Choroid plexus epithelial cell (primary cell): ENCODE results near the gene LRRC8D.

Experiments used
- DNase-seq: peaks from one replicate; pipeline ENCODE4 v3.0.0-alpha.2; 2010; ENCODE audit warnings: low read depth
- H3K4me3 ChIP-seq: 2 replicates; pipeline ENCODE4 v1.5.1; 2011; ENCODE audit warnings: low read depth, mild to moderate bottlenecking, control low read depth, low read length, moderate library complexity
- TF ChIP-seq, protein P1 (sequence below): conservative IDR thresholded peaks from 2 replicates; pipeline ENCODE4 v1.5.1; 2011; ENCODE audit warnings: low read depth, mild to moderate bottlenecking, control low read depth, inconsistent platforms, low read length, moderate library complexity

Gene LRRC8D

DNA sequence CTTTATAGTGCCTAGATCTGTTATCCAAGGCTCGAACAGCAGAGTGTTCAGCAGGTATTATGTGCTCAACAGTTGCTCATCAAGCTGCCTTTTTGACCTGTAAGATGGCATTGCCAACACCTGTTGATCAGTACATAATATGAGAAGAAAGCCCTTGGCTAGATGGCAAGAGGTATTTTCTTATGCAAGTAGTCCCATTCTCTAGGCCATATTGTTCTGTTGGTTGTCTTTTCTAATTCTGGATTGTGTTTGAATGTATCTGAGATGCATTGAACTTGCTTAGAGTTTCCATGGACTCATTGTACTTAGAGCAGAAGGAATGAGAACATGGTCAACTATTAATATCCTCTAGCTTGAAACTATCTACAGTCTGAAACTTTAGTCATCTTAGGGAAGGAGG lies 57.4 kb downstream of the LRRC8D start:
- TF ChIP-seq, protein P1, sequence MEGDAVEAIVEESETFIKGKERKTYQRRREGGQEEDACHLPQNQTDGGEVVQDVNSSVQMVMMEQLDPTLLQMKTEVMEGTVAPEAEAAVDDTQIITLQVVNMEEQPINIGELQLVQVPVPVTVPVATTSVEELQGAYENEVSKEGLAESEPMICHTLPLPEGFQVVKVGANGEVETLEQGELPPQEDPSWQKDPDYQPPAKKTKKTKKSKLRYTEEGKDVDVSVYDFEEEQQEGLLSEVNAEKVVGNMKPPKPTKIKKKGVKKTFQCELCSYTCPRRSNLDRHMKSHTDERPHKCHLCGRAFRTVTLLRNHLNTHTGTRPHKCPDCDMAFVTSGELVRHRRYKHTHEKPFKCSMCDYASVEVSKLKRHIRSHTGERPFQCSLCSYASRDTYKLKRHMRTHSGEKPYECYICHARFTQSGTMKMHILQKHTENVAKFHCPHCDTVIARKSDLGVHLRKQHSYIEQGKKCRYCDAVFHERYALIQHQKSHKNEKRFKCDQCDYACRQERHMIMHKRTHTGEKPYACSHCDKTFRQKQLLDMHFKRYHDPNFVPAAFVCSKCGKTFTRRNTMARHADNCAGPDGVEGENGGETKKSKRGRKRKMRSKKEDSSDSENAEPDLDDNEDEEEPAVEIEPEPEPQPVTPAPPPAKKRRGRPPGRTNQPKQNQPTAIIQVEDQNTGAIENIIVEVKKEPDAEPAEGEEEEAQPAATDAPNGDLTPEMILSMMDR: no peak

DNA sequence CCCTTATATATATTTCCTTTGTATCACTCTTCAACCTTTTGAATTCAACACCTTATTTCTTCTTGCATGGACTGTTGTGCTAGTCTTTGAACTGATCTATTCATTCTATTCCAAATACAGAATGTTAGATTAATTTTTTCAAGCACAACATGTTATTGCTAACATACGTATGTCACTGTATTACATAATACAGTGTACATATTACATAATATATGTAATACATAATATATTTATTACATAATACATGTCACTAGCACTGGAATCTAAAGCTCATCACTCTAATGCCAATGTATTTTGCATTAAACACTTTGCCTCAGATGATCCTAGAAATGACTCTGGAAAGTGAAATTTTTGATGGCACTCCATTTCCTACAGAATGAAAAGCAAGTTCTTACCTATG lies 59.8 kb downstream of the LRRC8D start:
- H3K4me3 ChIP-seq: no peak overlapping the region
- no peak for DNase-seq
- TF ChIP-seq, protein P1: no peak

More for the DNA sequence above, 57.4 kb downstream of the LRRC8D start:
- no peak for DNase-seq
- H3K4me3 ChIP-seq: no peak overlapping the region

DNA sequence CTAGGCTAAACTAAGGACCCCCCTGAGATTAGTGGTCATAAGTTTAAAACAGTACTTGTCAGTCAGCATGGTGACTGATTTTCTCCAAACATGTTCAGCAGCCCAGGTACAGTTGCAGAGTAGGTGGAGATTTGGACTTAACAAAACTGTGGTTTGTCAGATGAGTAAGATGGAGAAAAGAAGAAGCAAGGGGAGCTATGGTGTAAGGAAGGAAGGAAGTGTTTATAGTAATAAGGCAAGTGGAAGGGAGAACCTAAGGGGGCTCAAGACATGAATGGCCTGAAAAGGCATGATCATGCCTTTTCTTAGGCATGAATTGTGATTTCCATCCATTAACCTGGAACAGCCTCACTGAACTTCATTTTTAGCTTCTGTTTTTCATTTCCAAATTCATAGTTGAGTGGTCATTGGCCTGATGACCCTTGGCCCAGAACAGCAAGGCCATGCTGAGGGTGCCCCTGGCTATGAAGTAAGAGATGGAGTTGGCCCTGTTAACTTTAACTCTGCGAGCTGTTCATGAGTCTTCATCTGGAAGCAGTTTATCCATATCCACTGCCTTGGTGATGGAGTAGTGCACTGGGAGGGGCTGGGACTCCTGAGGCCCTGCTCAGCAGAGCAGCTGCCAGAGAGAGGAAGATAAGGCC lies 60.7 kb downstream of the LRRC8D start:
- no peak for DNase-seq
- TF ChIP-seq, protein P1: no peak
- H3K4me3 ChIP-seq: no peak overlapping the region

DNA sequence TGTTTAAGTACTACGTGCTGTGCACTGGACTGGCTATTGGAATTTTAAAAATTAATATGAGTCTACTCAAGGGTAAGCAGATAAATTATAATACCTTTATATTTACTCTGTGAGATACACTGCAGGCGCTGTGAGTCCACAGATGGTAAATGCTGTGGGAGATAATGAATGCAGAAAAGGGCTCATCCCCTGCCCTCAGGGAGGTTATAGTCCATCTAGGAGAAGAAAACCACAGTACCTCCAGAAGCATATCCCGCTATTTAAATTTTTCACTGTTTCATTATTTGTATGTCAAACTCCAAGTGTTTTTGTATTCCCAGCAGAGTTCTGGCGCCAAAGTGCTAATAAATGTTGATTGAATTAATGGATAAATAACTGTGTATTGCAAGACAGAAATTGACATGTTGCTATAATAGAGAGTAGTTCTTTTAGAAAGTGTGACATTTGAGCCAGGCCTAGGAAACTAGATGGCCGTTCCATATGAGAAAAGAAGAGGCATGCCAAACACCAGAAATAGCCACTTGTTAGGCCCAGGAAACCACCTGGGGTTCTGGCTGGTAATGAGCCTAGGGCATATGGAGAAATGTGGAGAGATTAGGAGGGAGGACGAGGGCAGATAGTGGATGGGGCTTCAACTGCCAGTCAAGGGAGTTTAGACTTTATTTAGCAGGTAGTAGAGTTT lies 61.7 kb downstream of the LRRC8D start:
- H3K4me3 ChIP-seq: no peak overlapping the region
- TF ChIP-seq, protein P1: no peak
- no peak for DNase-seq

DNA sequence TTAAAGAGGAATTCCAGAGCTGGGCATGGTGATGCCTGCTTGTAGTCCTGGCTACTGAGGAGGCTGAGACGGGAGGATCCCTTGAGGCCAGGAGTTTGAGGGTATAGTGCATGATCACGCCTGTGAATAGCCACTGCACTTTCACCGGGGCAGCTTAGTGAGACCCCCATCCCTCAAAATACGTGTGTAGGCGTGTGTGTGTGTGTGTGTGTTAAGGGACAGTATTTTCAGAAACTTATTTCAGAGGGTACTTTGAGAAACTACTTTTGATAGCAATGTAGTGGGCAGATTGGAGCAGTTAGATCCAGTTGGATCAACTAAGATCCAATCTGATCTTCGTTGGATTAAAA lies 62.2 kb downstream of the LRRC8D start:
- no peak overlapping the region for H3K4me3 ChIP-seq
- no peak for DNase-seq
- TF ChIP-seq, protein P1: no peak

DNA sequence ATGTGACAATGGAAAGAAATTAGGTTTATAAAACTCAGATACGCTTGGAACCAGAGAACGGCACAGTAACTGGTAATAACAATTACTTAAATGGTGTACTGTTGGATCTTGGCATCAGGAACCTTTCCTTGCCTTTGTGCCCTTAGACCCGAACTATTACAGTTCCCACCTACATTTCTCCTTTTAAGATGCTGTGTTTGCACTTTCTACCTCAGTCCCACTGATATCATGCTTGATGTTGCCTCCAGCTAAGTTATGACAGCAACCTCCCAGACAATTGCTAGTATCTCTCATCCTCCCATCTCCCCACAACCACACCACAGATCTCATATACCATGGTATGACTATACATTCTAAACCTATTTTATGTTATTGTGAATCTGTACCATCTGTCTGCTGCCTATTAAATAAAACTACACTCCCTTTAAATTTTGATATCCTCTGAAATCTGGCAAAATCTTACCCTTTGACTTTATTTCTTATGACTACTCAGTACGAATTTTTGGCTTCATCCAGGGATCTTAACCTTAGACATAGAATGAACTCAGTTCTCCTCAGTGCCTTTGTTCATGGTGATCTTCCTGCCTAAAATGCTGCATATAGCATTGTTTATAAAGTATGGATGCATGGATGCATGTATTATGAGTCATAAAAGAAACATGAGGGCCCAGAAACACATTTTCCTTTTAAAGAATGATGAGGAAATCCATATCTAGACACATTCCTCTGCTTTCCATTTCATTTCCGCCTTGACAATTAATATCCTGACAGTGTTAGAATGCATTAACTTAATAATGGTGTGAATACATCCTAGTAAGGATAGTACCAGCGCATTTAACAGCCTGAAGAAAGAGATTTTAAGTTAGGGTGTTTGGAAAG lies 64.1 kb downstream of the LRRC8D start:
- TF ChIP-seq, protein P1: no peak
- DNase-seq: peak; percentile 71
- no peak overlapping the region for H3K4me3 ChIP-seq
